ENCODE measurements around the gene IL16.

IL16 gene

DNA sequence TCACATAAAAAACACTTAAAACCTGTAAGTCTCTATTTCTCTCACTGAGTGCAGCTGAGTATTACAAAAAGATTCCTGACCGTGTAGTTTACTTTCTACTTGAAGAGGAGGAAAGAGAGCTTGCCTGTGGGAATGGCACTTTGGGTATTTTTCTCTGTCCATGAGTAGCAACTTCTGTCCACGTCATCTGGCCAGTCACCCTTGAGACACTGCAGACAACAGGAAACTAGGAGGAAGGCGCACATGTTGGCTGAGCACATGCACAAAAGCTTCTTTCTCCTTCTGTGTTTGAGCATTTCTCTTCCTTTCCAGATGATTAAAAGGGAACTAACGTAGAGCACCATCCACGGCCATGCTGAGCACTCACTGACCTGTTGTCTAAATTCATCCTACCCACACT lies 107.5 kb downstream of the IL16 start:
- Histone ChIP-seq H3K27me3 (ENCODE audit: insufficient read depth, poor library complexity, severe bottlenecking) (no peaks in the 10 kb centered on the region), H3K27ac (replicated peaks) (peak overlapping the region; percentile 58), H3K4me3 (replicated peaks; ENCODE audit: insufficient read depth, low read length) (no peak overlapping the region)
- TF ChIP-seq, protein P1, sequence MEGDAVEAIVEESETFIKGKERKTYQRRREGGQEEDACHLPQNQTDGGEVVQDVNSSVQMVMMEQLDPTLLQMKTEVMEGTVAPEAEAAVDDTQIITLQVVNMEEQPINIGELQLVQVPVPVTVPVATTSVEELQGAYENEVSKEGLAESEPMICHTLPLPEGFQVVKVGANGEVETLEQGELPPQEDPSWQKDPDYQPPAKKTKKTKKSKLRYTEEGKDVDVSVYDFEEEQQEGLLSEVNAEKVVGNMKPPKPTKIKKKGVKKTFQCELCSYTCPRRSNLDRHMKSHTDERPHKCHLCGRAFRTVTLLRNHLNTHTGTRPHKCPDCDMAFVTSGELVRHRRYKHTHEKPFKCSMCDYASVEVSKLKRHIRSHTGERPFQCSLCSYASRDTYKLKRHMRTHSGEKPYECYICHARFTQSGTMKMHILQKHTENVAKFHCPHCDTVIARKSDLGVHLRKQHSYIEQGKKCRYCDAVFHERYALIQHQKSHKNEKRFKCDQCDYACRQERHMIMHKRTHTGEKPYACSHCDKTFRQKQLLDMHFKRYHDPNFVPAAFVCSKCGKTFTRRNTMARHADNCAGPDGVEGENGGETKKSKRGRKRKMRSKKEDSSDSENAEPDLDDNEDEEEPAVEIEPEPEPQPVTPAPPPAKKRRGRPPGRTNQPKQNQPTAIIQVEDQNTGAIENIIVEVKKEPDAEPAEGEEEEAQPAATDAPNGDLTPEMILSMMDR (IDR thresholded peaks at IDR 0.05; ENCODE audit: insufficient read depth, low read length), result no peak
- TF ChIP-seq POLR2AphosphoS5 (IDR thresholded peaks at IDR 0.05; ENCODE audit: low read depth) (0 out of 2 replicates have a peak, but pooled peaks have one; percentile 36), GABPA (IDR thresholded peaks at IDR 0.05; ENCODE audit: low read depth) (no peak), SPI1 (IDR thresholded peaks at IDR 0.05; ENCODE audit: borderline replicate concordance, low read depth) (no peak)
- TF ChIP-seq, protein P2, sequence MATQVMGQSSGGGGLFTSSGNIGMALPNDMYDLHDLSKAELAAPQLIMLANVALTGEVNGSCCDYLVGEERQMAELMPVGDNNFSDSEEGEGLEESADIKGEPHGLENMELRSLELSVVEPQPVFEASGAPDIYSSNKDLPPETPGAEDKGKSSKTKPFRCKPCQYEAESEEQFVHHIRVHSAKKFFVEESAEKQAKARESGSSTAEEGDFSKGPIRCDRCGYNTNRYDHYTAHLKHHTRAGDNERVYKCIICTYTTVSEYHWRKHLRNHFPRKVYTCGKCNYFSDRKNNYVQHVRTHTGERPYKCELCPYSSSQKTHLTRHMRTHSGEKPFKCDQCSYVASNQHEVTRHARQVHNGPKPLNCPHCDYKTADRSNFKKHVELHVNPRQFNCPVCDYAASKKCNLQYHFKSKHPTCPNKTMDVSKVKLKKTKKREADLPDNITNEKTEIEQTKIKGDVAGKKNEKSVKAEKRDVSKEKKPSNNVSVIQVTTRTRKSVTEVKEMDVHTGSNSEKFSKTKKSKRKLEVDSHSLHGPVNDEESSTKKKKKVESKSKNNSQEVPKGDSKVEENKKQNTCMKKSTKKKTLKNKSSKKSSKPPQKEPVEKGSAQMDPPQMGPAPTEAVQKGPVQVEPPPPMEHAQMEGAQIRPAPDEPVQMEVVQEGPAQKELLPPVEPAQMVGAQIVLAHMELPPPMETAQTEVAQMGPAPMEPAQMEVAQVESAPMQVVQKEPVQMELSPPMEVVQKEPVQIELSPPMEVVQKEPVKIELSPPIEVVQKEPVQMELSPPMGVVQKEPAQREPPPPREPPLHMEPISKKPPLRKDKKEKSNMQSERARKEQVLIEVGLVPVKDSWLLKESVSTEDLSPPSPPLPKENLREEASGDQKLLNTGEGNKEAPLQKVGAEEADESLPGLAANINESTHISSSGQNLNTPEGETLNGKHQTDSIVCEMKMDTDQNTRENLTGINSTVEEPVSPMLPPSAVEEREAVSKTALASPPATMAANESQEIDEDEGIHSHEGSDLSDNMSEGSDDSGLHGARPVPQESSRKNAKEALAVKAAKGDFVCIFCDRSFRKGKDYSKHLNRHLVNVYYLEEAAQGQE (IDR thresholded peaks at IDR 0.05; ENCODE audit: insufficient replicate concordance, low read depth), result no peak
- DNase-seq (ENCODE audit: low read depth in 1 of 2, low spot score in 1 of 2), result peak in 1 of 2 experiments; percentile 54

DNA sequence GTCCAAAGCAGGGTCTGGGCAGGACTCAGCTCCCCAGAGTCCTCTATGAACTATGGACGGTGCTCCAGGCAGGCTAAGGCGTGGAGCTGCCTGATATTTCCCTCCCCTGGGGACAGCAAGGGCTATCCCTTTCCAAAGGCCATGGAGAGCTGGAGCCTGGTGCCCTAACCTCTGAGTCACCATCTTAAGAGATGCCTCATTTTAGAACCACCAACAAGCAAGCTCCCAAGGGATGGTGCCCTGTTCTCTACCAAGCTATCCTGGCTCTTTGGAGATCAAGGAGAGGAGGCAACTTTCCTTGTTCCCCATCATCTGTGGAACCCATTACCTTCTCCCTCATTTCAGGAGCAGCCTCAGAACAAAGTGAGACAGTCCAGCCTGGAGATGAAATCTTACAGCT lies 111.6 kb downstream of the IL16 start:
- DNase-seq (ENCODE audit: low read depth in 1 of 2, low spot score in 1 of 2), result no peak
- no peaks in the 10 kb centered on the region for H3K27me3 ChIP-seq (ENCODE audit: insufficient read depth, poor library complexity, severe bottlenecking)
- H3K27ac ChIP-seq (replicated peaks), result no peak overlapping the region
- TF ChIP-seq POLR2AphosphoS5 (IDR thresholded peaks at IDR 0.05; ENCODE audit: low read depth), result no peak
- no peak overlapping the region for H3K4me3 ChIP-seq (replicated peaks; ENCODE audit: insufficient read depth, low read length)

DNA sequence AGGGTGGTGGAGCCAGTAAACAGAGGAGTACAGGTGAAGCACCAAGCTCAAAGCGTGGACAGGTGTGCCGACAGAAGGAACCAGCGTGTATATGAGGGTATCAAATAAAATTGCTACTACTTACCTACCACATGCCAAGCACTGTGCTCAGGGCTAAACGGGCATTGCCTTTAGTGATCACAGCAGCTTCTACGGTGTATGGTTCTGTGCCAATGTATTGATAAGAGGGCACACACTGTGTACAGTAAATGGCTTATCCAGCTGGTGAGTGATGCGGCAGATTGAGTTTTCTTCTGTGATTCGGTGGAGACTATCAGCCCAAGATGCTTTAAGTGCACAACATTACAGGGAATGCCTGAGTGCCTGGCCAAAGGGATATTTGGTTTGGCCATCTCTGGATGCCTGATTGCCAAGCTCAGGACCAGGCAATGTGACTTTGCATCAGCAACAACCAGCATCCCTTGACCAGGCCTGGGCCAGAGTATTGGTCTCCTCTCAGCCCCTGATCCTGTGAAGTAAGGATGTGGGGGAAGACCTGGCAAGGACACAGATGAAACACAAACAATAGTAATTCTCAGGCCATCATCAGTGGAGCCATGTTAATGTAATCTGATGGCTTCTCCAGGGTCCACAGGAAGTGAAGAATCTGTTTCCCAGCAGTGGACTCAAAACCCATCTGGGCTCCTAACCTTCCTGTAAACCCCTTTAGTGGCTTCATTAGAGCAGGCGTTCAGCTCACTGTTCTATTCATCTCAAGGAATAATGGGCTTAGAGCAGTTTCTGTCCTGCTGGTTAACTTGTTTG lies 113.2 kb downstream of the IL16 start:
- TF ChIP-seq, protein P1 (IDR thresholded peaks at IDR 0.05; ENCODE audit: insufficient read depth, low read length), result no peak
- TF ChIP-seq GABPA (IDR thresholded peaks at IDR 0.05; ENCODE audit: low read depth) (no peak), POLR2AphosphoS5 (IDR thresholded peaks at IDR 0.05; ENCODE audit: low read depth) (no peak), SPI1 (IDR thresholded peaks at IDR 0.05; ENCODE audit: borderline replicate concordance, low read depth) (no peak)
- TF ChIP-seq, protein P2 (IDR thresholded peaks at IDR 0.05; ENCODE audit: insufficient replicate concordance, low read depth), result no peak
- no peak for DNase-seq (ENCODE audit: low read depth in 1 of 2, low spot score in 1 of 2)
- H3K4me3 ChIP-seq (replicated peaks; ENCODE audit: insufficient read depth, low read length), result no peak overlapping the region
- no peak overlapping the region for H3K27ac ChIP-seq (replicated peaks)
- no peaks in the 10 kb centered on the region for H3K27me3 ChIP-seq (ENCODE audit: insufficient read depth, poor library complexity, severe bottlenecking)

DNA sequence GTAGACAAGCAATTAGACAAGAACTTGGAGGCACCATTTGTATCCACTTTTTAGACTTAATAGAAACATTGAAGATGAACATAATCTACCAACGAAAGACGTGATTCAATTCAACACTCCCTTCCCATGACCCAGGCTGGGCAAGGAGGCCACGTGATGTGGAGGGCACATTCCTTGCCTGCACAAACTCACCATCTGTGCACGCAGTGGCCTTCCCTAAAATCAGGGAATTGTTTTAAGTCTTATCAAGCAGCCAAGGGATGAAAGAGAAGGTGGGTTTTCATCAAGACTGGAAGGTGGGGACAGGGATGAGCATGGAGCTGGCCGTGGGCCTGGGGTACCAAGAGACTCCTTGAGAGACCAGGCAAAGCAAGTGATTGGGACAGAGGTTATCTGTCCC lies 113.8 kb downstream of the IL16 start:
- DNase-seq (ENCODE audit: low read depth in 1 of 2, low spot score in 1 of 2), result no peak
- TF ChIP-seq, protein P1 (IDR thresholded peaks at IDR 0.05; ENCODE audit: insufficient read depth, low read length), result no peak
- TF ChIP-seq POLR2AphosphoS5 (IDR thresholded peaks at IDR 0.05; ENCODE audit: low read depth), result no peak
- no peak for TF ChIP-seq GABPA (IDR thresholded peaks at IDR 0.05; ENCODE audit: low read depth)
- TF ChIP-seq SPI1 (IDR thresholded peaks at IDR 0.05; ENCODE audit: borderline replicate concordance, low read depth), result no peak
- TF ChIP-seq, protein P2 (IDR thresholded peaks at IDR 0.05; ENCODE audit: insufficient replicate concordance, low read depth), result no peak
- H3K27ac ChIP-seq (replicated peaks), result no peak overlapping the region; the same call in 1 of the 2 replicates
- H3K27me3 ChIP-seq (ENCODE audit: insufficient read depth, poor library complexity, severe bottlenecking), result no peaks in the 10 kb centered on the region
- H3K4me3 ChIP-seq (replicated peaks; ENCODE audit: insufficient read depth, low read length), result no peak overlapping the region

Measured in HL-60 (cell line).